ENCODE data around the gene TSPYL4.
A peak's percentile ranks its signal among the peaks of the same experiment; 100 is the strongest.

- TF ChIP-seq POLR2AphosphoS5 (IDR thresholded peaks at IDR 0.05; ENCODE audit: insufficient read depth, low read depth, low read length) (no peak), CTCF (IDR thresholded peaks at IDR 0.05; ENCODE audit: extremely low read depth in 1 of 2, insufficient read depth in 1 of 2, low read depth in 1 of 2, low read length in 2 of 2) (peak; percentile 13 to 19), MAX (IDR thresholded peaks at IDR 0.05; ENCODE audit: insufficient read depth, insufficient read length) (no peak)
These were observed 35.7 kb downstream of the TSPYL4 start for GRCh38 chr6:116218172-116218633.

All from endothelial cell of umbilical vein (primary cell).